ENCODE measurements around the gene IDI1. TPM values are rescaled to one million over a fixed set of nuclear protein-coding genes. Genes with fewer than 3 reads are reported as not detected.

IDI1 gene
- total RNA-seq (100 to 1,000 TPM; 244 to 250 TPM), total RNA-seq (39.6 to 395 (median 107) reads per million in 172 experiments)
- 40.6 TPM for polyA plus RNA-seq (2013, experiment 1 of 2)
- polyA plus RNA-seq (2013, experiment 2 of 2): 70.9 TPM

GRCh38 chr10:1048732-1049424 lies at the start of gene IDI1:
TSS of gene IDI1 (minus strand) at chr10:1049119. CDS start at chr10:1049003, 116 bp downstream.
- no peaks in the 10 kb centered on the region for H3K9me3 ChIP-seq (ENCODE audit: control insufficient read depth in 1 of 2, insufficient read depth in 1 of 2, low read length in 2 of 2)
- H3K9me3 Mint-ChIP-seq: no peaks in the 10 kb centered on the region
- intact Hi-C loops (cut with DNase I, micrococcal nuclease): loop anchor here (1.0 to 2.0 kb wide), 4 partner anchors 8 to 118 kb away; partner anchors contain the start of genes GTPBP4 (in 2 of the 2) and LARP4B (in 1 of the 2)
- POLR2A ChIA-PET: interaction anchor here (0.6 to 3.0 kb wide), 22 partner anchors 9 to 913 kb away, joined by 3 to 51 read pairs (median 4); partner anchors contain the start of genes GTPBP4, IDI2, LARP4B and ZMYND11
- TF ChIP-seq CTCF (IDR thresholded peaks at IDR 0.05): no peak
- H3K27me3 ChIP-seq (ENCODE audit: control insufficient read depth in 1 of 2, insufficient read depth in 2 of 2, low read length in 2 of 2): no peaks in the 10 kb centered on the region
- H3K27ac Mint-ChIP-seq: peak within 1 kb of the TSS; percentile 98
- peaks cover 90% of the 10 kb centered on the region for H3K4me1 Mint-ChIP-seq (ENCODE audit: low read depth)
- DNase-seq (peak; percentile 90 to 99 (median 95)), ATAC-seq (ENCODE audit: poor library complexity) (peak; percentile 72)
- peaks cover 5% of the 10 kb centered on the region for H3K27me3 Mint-ChIP-seq
- H3K4me1 ChIP-seq (ENCODE audit: insufficient read depth, low read length): peaks cover 49% of the 10 kb centered on the region
- H3K36me3 Mint-ChIP-seq (ENCODE audit: low read depth): peaks cover 70% of the 10 kb centered on the region
- CTCF ChIA-PET: interaction anchor here (0.6 to 2.1 kb wide), 4 partner anchors 26 to 61 kb away, joined by 4 to 6 read pairs (median 5); partner anchors contain the start of gene GTPBP4
- H3K4me3 ChIP-seq (ENCODE audit: low read length): peak within 1 kb of the TSS; percentile 91
- H3K36me3 ChIP-seq (ENCODE audit: insufficient read depth, low read length): peaks cover 22% of the 10 kb centered on the region
- H3K27ac ChIP-seq (ENCODE audit: low read depth in 1 of 2, low read length in 2 of 2): peak within 1 kb of the TSS; percentile 96 to 100
- H3K4me3 Mint-ChIP-seq: peak within 1 kb of the TSS; percentile 98

- Mint-ChIP-seq H3K36me3 (ENCODE audit: low read depth) (peaks cover 41% of the 10 kb centered on the region), H3K27ac (no peak overlapping the region), H3K9me3 (no peaks in the 10 kb centered on the region), H3K27me3 (no peaks in the 10 kb centered on the region), H3K4me1 (ENCODE audit: low read depth) (peaks cover 22% of the 10 kb centered on the region), H3K4me3 (no peak overlapping the region)
- DNase-seq (no peak), ATAC-seq (ENCODE audit: poor library complexity) (no peak)
- Histone ChIP-seq H3K4me3 (ENCODE audit: low read length) (no peak overlapping the region), H3K27me3 (ENCODE audit: control insufficient read depth in 1 of 2, insufficient read depth in 2 of 2, low read length in 2 of 2) (no peaks in the 10 kb centered on the region), H3K27ac (ENCODE audit: low read depth in 1 of 2, low read length in 2 of 2) (no peak overlapping the region), H3K4me1 (ENCODE audit: insufficient read depth, low read length) (no peaks in the 10 kb centered on the region), H3K9me3 (ENCODE audit: control insufficient read depth in 1 of 2, insufficient read depth in 1 of 2, low read length in 2 of 2) (no peaks in the 10 kb centered on the region), H3K36me3 (ENCODE audit: insufficient read depth, low read length) (peaks cover 91% of the 10 kb centered on the region)
- intact Hi-C loops (cut with DNase I, micrococcal nuclease): no loop called here
- CTCF ChIA-PET: interaction anchor here (1.7 kb wide), 1 partner anchor 13 kb away, joined by 4 read pairs; no protein-coding TSS in a partner anchor
- POLR2A ChIA-PET: no interaction called here
- no peak for TF ChIP-seq CTCF (IDR thresholded peaks at IDR 0.05)
Measured at GRCh38 chr10:1097436-1097835, 48.5 kb upstream of the IDI1 start.

GRCh38 chr10:1096287-1096889 lies 47.5 kb upstream of the IDI1 start:
- no peaks in the 10 kb centered on the region for H3K9me3 ChIP-seq (ENCODE audit: control insufficient read depth in 1 of 2, insufficient read depth in 1 of 2, low read length in 2 of 2)
- Mint-ChIP-seq H3K27me3 (no peaks in the 10 kb centered on the region), H3K9me3 (no peaks in the 10 kb centered on the region), H3K4me1 (ENCODE audit: low read depth) (peaks cover 15% of the 10 kb centered on the region), H3K27ac (no peak overlapping the region), H3K4me3 (no peak overlapping the region), H3K36me3 (ENCODE audit: low read depth) (peaks cover 34% of the 10 kb centered on the region)
- H3K36me3 ChIP-seq (ENCODE audit: insufficient read depth, low read length): peaks cover 88% of the 10 kb centered on the region
- DNase-seq (no peak), ATAC-seq (ENCODE audit: poor library complexity) (no peak)
- H3K27ac ChIP-seq (ENCODE audit: low read depth in 1 of 2, low read length in 2 of 2): no peak overlapping the region
- ChIA-PET CTCF (interaction anchor here (1.7 kb wide), 1 partner anchor 14 kb away, joined by 4 read pairs; no protein-coding TSS in a partner anchor), POLR2A (interaction anchor here (0.5 kb wide), 1 partner anchor 48 kb away, joined by 3 read pairs; the partner anchor contains the start of gene IDI1)
- intact Hi-C loops (cut with DNase I, micrococcal nuclease): no loop called here
- TF ChIP-seq CTCF (IDR thresholded peaks at IDR 0.05): no peak
- H3K4me3 ChIP-seq (ENCODE audit: low read length): no peak overlapping the region
- H3K27me3 ChIP-seq (ENCODE audit: control insufficient read depth in 1 of 2, insufficient read depth in 2 of 2, low read length in 2 of 2): no peaks in the 10 kb centered on the region
- H3K4me1 ChIP-seq (ENCODE audit: insufficient read depth, low read length): no peaks in the 10 kb centered on the region

All from CD4-positive, alpha-beta T cell (primary cell).